Cardiac septum (tissue), 1 donor: ENCODE results near the gene ABCB9. TPM values are rescaled to one million over a fixed set of nuclear protein-coding genes. Genes with fewer than 3 reads are reported as not detected.
"Not testable (repeated sequence)": the region's sequence is repeated elsewhere in the genome, so short reads cannot be mapped to it uniquely, and the experiment has no call there.

Experiments
- DNase-seq: peaks from one replicate; pipeline ENCODE4 v3.0.0-alpha.2; 2020; ENCODE audit warnings: low spot score
- intact Hi-C: fragments of 100-400 bp; cut with DNase I; formaldehyde crosslinking; loops from one replicate; pipeline ENCODE4 v1.14.0; 2022
- long read RNA-seq: library from polyadenylated mRNA; unstranded; transcript quantifications from one replicate; pipeline ENCODE4 v2.0.0, GENCODE V29; 2021
- total RNA-seq: library from RNA; stranded (reverse); fragmentation: NEBNext Ultra II Directional; extraction: Animal tissue kit (Norgen Biotek cat#: 25700); gene quantifications from one replicate; pipeline ENCODE4 v1.2.1, GENCODE V29; 2021
- donor health status: DM: no; HTN: no; CAD: no.

ABCB9 gene
- total RNA-seq, result 7.2 TPM
- long read RNA-seq, partial matches to known transcripts, result 4 of 15 reads
- long read RNA-seq, other reads (novel, unspliced or antisense), result 10 of 15 reads

DNA sequence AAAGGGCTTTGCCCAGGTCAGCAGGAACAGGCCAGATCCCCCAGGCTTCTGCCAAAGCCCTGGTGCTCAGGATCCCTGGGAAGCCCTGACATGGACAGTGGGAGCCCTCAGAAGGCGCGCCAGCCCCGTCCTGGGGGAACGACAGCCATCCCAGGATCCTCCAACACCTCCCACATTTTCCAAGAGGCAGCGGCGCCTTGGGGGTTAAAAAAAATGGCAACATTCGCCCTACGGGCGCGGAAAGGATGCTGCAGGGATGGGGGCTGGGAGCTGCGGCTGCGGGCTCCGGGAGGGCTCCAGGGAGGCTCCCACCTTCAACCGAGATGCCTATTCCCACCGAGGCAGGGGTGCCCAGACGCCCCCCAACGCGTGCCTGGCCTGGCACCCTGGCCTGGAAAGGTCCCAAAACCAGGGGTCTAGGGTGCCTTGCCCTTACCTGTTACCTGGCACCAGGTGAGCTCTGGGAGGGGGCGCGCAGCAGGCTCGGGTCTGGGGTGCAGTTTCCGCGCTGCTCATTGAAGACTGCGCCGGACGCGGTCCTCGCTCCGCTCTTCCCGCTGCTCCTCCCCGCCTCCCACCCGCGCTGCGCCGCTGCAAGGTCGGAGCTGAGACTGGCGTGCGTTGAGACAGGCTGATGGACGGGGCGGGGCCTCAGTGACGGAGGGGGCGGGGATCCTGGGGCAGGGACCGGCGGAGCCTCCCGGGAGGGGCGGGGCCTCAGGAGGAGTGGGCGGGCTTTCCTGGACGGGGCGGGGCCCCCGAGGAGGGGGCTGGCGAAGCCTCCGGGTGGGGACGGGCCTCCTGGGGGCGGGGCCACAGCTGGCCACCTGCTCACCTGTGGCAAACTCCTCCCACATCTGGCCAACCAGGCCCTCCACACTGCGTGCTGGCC is at the start of gene ABCB9:
Gene ABCB9 (minus strand): TSS at position 613 of the 892 bp plus-strand sequence. CDS start 6,228 bp downstream, outside the sequence.
- peak; percentile 96 for DNase-seq
- intact Hi-C loops, result no loop called here

DNA sequence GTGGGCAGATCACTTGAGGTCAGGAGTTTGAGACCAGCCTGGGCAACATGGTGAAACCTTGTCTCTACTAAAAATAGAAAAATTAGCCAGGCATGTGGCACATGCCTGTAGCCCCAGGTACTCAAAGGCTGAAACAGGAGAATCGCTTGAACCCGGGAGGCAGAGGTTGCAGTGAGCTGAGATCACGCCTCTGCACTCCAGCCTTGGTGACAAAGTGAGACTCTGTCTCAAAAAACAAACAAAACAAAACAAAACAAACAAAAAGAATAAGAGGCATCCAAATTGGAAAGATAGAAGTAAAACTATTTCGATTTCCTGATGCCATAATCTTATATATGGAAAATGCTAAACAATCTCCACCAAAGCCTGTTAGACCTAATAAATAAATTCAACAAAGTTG is 48.2 kb upstream of the ABCB9 start:
- intact Hi-C loops, DNase-seq: not testable (repeated sequence)

DNA sequence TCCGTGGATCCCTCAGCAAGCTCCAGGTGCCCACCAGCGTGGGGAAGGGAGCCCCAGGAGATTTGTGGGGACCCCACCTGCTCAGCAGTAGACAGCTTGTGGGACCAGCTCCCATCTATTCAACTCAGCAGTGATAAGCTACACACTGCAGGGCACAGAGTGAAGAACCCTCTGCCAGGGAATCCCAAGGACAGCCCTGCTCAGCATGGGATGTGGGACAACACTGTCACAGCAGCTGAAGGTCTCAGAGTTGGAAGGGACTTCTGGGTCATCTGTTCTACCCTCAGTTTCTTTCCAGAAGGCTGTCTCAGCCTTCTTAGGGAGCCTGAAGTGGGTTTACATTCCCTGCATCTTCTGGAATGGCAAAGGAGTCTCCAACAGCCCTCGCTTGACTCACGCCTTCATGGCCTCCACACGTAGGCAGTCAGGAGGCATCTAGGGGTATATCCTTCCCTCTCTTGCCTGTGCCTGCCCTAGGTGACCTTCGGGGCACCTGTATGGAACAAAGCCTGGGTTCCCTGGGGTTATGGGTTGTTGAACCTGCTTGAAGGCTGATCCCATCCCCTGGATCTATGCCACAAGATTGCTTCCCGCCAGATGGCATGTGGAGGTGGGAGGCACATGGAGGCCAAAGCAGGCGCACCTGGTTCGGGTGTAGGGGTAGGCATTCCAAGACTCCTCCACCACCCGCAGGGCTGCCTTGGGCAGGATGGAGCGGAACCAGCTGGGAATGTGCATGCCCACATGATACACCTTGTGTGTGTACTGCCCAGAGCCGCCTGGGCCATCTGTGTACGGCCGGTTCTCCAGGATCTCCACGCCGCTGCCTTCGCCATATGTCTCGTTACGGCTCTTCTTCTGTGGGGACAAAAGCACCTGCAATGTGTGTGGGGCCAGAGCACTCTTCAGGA is 47.2 kb upstream of the ABCB9 start:
- no peak for DNase-seq
- intact Hi-C loops, result no loop called here

DNA sequence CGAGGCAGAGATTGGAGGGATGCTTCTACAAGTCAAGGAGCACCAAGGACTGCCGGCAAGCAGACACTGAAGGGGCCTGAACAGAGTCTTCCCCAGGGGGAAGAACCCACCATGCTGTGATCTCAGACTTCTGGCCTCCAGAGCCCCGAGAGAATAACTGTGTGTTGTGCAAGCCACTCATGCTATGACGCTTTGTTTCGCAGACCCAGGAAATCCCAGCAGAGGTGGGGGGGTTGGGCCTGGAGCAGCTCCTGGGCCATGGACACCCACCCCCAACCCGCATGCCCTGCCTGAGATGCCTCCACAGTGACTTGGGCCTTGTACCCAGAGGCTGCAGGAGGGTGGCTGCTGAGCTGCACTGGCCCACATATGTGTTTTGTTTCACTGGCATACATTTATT is 45.4 kb upstream of the ABCB9 start:
- intact Hi-C loops, result no loop called here
- DNase-seq, result no peak

DNA sequence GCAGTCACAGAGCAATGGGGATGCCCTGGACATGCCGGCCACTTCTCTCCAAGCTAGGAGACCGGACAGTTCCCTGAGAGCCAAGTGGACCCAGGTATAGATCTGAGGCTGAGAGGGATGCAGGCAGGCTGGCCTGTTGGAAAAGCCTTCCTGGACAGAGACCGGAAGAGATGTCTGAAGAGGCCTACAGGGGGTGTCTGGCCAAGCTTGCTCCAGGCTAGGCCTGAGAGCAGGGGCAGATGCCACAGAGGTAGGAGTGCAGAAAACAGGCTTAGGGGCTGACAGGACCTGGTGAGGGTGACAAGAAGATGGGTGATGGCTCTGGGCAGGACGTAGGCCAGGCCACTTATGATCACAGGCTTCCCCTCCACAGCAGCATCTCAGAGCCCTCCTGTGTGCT is 44.4 kb upstream of the ABCB9 start:
- intact Hi-C loops, result no loop called here
- no peak for DNase-seq

DNA sequence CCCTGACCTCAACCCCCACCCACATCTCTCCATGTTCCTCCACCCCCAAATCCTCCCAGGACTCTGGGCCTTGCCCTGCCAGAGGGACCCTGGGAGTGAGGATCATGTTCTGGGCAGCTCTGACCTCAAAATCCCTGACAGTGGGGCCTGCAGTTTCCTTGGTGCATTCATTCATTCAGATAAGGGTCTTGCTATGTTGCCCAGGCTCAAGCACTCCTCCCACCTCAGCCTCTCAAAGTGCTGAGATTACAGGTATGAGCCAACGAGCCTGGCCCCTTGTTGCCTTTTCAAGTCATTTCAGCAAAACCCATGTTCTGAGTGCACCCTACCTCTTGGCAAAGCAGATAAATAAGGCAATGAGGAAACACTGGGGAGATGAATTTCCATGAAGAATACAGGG is 43.8 kb upstream of the ABCB9 start:
- DNase-seq, result no peak

GRCh38 chr12:123006977-123007376 is 40.7 kb upstream of the ABCB9 start:
- DNase-seq, result no peak
- intact Hi-C loops, result no loop called here

More for the DNA sequence above, 43.8 kb upstream of the ABCB9 start:
- intact Hi-C loops, result no loop called here

DNA sequence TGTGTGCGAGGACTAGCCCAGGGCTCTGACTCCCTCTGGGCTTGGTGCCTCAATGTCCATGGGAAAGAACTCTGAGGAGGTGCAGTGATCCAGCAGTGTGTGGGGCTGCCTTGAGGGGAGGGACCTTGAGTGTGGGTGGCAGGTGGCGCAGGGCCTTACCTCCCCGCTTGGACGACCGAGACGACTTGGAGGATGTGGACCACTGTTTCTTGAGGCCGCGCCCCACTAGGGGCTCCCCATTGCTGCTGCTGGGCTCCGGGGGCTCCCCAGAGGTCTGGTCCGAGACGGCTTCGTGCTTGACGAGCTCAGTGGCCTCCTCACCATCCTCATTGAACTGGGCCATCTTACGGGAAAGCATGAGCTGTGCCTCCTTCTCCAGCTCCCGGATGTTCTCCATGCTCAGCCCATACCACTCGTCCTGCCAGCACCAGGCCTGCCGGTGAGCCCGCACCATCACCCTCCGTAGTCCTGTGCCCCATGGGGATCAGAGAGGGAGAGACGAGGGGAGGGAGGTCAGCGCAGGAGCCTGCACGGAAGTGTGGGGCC is 38.9 kb upstream of the ABCB9 start:
- intact Hi-C loops, result no loop called here
- DNase-seq, result no peak

DNA sequence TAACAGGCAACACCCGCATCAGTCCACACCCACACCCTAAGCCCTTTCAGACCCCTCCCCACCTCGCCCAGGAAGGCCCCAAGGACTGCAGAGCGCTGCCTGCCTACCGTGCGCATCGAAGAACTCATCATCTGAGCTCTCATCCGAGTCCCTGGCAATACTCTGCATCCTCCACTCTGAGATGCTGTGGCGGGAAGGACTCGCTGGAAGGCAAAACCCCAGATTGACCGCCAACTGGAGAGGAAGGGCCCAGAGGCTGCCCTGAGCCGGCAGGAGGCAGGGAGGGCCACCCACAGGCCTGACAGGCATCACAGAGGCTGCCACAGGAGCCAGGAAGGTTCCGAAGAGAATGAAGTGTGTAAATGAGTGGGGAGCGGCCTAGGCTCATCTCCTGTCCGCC is 38.0 kb upstream of the ABCB9 start:
- intact Hi-C loops, result no loop called here
- no peak for DNase-seq

DNA sequence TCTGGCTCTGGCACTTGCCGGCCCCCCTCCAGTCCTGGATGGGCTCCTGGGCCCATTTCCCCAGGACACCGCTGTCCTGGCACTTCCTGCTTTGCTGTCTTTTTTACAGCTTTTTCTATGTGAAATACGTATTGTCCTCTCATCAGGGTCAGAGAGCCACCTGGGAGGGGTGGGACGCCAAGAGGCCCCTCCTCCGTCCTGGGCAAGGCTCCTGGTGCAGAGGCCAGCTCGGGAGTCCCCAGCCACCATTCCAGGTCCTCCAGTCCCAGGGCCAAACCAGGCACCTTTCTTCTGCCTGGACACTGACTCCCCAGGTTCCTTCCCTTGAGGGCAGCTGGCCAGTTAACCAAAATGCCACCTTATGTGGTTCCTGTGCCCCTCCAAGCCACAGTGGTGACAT is 37.0 kb upstream of the ABCB9 start:
- DNase-seq, result no peak

DNA sequence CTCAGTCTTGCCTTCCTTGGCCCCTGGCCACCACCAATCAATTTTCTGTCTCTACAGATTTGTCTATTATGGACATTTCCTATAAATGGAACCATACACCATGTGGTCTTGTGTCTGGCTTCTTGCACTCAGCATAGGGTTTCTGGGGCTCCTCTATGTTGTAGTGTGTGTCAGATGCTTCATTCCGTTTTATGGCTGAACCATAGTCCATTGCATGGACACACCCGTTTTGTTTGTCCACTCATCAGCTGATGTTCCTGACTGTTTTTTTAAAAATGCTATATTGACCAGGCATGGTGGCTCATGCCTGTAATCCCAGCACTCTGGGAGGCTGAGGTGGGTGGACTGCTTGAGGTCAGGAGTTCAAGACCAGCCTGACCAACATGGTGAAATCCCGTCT is 35.2 kb upstream of the ABCB9 start:
- intact Hi-C loops, result no loop called here
- DNase-seq, result no peak

More for the DNA sequence above, 37.0 kb upstream of the ABCB9 start:
- intact Hi-C loops, result no loop called here

DNA sequence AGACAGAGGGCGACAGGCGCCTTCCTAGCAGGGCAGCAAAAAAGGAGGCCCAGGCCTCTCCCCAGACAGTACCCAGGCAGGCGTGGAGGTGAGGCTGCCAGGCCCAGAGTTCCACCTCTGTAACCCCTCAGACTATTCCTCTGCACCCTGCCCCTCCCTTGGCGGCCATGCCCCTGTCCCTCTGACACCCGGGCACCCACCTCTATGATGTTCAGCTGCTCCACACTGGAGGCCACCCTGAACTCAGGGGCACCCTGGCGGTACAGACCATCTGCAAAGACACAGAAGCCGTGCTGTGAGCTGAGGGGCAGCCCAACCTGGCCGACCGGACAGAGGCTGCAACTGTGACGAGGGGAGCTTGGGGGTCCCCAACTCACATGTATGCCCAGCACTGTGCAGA is 34.3 kb upstream of the ABCB9 start:
- no peak for DNase-seq
- intact Hi-C loops, result no loop called here

DNA sequence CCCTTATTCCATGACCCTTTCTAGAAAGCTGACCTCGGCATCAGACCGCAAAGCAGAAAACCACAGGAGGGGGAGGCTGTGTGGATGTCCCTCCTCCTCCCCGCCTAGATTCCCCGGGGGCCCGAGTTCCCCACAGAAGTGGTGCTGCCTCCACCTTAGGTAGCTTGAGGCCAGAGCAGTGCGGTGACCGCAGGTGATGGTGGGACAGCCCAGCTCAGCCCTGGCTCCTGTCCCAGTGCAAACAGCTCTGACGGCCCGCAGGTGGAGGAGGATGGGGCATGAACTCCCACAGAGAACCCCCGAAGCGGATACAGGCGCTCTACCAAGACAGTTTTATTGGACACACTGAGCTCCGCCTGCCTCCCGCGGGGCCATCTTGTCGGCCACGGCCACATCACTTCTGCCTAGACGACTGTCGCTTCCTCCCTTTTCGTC is 33.7 kb upstream of the ABCB9 start:
- intact Hi-C loops, result no loop called here
- no peak for DNase-seq

DNA sequence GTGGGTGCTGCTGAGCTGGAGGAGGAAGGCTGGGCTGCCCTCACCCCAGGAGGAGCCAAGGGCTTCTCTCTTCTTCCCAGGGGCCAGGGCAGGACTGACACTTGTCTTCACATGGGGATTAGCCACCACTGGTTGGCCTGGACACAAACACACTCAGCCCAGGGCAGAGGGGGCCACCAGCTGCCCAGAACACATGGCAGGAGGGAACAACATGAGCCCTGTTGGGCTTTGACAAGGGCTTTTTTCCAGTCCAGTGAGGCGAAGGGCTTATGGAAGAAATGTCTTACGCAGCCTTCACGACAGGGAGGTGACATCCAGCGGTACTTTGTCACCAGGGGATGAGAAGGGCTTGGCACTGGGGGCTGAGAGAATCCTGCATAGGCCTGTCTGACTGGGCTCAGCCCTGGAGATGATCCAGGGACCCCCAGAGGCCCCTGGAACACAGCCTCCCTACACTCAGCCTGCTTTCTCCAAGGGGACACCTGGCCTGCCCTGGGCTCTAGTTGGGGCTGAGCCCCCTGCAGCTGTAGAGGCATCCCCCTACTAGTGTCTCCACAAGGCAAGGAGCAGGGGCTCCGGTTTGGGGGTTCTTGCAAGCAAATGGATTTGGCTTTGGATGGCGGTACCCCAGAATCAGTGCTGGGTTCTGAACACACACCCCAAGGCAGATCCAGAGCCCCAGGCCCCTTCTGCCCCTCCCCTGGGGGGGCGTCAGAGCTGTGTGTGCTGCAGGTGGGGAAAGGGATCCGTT is 33.1 kb upstream of the ABCB9 start:
- DNase-seq, result no peak
- intact Hi-C loops, result no loop called here

- intact Hi-C loops, result no loop called here
- DNase-seq, result no peak
These were observed 32.1 kb upstream of the ABCB9 start for GRCh38 chr12:122998316-122998715.

DNA sequence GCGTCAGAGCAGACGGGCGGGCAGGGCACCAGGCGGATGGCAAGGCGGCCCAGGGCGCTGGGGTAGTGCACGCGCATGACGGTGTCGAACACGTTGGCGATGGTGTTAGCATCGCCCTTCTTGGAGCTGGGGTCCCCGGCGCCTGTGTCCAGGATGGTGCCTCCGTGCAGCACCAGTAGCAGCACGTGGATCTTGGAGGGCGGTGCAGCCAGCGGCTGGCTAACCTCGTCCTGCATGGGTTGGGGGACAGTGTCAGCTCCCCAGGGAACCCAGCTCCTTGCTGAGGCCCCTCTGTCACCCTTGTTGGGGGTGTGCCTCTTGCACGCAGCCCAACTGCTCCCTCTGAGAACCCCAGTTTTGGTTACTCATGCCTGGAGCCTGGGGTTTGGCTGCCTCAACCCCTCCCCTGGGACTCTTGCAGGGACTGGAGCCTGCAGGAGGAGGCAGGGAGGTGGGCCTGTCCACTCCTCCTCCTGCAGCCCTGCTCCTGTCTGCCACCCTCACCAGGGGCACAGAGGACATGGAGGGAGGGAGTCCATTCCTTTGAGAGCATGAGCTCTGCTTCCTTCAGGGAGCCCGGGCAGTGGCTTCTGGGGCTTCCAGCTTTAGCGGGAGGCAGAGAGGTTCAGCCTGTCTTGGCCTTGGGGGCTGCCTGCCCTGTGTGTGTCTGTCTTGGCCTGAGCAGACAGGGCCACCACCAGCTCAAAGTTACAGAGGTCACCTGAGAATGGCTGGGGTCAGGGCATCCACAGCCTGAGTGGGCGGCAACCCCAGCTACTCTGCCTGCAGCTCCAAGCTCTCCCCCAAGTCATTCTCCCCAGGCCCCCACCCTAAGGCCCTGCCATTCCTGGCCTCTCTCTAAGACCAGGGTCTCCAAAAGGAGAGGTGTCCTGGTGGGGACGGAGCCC is 31.3 kb upstream of the ABCB9 start:
- intact Hi-C loops, result no loop called here
- no peak for DNase-seq

DNA sequence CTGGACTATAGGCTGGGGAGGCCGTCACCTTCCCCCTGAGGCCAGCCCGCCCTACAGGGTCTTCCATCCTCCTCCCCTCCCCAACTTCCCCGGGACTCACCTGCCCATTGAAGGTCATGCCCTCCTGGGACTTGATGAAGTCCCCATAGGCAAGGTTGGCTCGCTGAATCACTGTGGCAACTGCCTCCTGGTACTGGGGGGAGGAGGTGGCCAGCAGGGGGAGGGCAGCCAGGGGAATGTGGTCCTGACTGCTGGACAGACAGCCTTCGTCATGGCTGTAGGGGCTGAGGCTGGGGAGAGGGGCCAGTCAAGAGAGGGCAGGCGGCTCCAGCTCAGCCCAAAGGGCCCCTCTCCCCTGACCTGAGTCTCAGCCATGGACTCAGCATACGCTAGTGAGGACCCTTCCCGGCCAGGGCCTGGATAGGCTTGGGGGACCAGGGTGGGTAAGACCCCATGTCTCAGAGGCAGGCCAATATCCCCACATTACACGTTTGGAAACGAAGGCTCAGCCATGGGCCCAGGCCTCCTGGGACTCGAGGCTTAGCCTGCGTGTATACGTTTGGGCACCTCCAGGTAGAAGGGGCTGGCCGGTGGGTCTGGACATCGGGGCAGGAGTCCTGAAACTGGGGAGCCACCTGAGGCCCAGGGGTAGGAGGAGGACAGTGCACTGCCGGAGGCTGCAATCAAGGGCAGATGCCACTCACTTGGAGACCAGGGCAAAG is 30.5 kb upstream of the ABCB9 start:
- intact Hi-C loops, result no loop called here
- DNase-seq, result no peak

GRCh38 chr12:122996188-122996601 is 29.9 kb upstream of the ABCB9 start:
- DNase-seq, result no peak
- intact Hi-C loops, result no loop called here
